Stimulated activated CD4-positive, alpha-beta T cell treated with anti-CD3 and anti-CD28 coated beads, Interleukin-15, amount 100 ng/mL, for 1 hour (primary cell): ENCODE results near the gene RAD54L.
"Not testable (repeated sequence)": the region's sequence is repeated elsewhere in the genome, so short reads cannot be mapped to it uniquely, and the experiment has no call there.

ENCODE experiments used
- DNase-seq, 2 donors: peaks; one replicate each; pipeline ENCODE4 v3.0.0-alpha.2; 2020; ENCODE audit warnings: low read depth in 1 of 2, low spot score in 1 of 2

Gene RAD54L

DNA sequence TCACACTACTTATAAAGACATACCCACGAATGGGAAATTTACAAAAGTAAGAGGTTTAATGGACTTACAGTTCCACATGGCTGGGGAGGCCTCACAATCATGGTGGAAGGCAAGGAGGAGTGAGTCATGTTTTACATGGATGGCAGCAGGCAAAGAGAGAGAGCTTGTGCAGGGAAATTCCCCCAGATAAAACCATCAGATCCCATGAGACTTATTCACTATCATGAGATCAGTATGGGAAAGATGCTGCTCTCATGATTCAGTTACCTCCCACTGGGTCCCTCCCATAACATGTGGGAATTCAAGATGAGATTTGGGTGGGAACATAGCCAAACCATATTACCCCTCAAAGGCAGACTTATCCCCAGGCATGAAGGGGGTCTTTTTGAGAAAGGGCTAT is 8.7 kb upstream of the RAD54L start:
- DNase-seq = not testable (repeated sequence)

- not testable (repeated sequence) for DNase-seq
Measured at GRCh38 chr1:46241733-46242132, 5.8 kb upstream of the RAD54L start.

- DNase-seq = no peak
Measured at GRCh38 chr1:46242918-46243317, 4.6 kb upstream of the RAD54L start.

- not testable (repeated sequence) for DNase-seq
Measured at GRCh38 chr1:46243831-46244230, 3.7 kb upstream of the RAD54L start.

GRCh38 chr1:46244656-46245371 is 2.7 kb upstream of the RAD54L start:
- no peak for DNase-seq

DNA sequence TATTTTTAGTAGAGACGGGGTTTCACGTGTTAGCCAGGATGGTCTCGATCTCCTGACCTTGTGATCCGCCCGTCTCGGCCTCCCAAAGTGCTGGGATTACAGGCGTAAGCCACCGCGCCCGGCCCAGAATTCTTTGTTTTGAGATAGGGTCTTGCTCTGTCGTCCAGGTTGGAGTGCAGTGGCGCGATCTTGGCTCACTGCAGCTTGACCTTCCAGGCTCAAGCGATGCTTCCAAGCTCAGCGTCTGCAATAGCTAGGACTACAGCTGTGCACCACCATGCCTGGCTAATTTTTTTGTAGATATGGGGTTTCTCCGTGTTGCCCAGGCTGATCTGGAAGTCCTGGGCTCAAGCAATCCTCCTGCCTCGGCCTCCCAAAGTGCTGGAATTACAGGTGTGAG is 1.4 kb upstream of the RAD54L start:
- DNase-seq = not testable (repeated sequence)

DNA sequence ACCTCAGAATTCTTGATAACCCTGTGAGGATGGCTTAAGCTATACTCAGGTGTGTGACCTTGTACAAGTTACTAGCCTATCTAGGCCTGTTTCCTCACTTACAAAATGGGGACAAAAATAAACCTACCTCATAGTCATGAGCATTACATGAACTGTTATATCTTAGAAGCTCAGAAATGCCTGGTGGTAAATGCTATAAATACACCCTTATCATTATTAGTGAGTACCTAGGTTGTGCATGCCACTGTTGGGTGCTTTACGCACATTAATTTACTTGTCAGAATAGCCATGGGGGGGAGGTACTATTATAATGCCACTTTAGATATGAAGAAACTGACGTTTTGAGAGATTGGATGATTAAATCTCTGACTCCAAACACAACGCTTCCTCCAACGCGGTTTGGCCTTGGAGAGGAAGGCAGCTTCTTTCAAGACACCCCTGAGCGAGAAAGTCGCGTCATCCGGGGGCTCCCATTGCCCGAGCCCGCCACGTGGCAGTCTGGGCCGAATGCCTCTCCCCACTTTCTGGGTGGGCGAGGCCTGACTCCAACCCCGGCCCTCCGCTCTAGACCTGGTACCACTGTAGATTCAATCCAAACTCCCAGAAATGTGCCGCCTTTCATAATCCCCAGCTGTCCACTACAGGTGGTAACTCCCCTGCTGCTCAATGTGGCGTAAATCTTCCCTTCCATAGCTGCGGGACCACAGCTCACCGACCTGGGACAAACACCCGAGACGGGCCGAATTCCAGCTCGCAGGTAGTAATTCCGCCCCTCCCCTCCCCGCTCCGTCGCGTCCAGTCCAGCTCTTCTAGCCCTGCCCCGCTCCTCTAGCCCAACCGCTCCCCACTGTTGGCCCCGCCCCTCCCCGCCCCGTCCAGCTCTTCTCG is 771 bp upstream of the RAD54L start:
- peak in 1 of 2 donors; percentile 39 for DNase-seq

GRCh38 chr1:46248122-46248920 is 758 bp downstream of the RAD54L start:
- no peak for DNase-seq

DNA sequence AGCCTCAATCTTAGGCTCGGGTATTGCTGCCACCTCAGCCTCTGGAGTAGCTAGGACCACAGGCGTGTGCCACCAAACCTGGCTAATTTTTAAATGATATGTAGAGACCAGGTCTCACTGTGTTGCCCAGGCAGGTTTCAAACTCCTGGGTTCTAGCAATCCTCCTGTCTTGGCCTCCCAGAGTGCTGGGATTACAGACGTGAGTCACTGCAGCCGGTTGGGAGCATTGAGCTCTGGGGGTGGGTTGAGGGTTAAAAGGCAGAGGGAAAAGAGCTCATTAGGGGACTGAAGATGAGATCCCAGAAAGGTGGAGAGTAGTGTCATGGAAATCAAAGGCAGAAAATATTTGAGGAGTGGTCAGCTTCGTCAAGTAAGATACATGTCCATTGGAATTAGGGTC is 7.1 kb downstream of the RAD54L start:
- no peak for DNase-seq

DNA sequence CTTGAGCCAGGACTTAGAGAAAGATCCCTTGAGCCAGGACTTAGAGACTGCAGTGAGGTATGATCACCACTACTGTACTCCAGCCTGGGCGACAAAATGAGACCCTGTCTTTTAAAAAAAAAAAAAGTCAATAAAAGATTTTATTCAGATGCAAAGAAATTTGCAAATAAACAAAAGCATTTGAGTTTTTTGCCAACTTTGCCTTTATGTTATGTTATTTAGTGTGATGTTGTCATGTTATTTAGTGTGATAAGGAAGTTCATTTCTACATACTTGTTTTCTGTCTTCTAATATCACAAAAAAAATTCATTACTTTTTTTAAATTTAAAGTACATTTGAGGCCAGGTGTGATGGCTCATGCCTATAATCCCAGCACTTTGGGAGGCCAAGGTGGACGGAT is 9.0 kb downstream of the RAD54L start:
- DNase-seq = no peak

DNA sequence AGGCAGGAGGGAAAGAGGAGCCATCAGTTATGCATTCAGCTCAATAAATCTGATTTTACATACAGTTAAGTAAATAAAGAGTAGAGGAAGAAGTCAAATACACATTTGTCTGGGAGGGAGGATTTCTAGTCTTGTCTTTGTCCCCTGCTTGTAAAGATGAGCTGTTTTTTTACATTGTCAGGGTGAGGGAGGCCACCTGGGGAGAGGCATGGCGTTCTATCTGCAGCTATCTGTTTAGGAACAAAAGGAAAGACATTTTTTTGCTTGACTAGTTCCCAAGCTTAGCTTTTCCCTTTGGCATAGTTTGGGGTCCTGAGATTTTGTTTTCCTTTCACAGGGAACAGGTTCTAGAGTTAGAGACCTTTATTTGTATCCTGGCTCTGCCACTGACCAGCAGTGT is 14.9 kb downstream of the RAD54L start:
- DNase-seq = no peak

DNA sequence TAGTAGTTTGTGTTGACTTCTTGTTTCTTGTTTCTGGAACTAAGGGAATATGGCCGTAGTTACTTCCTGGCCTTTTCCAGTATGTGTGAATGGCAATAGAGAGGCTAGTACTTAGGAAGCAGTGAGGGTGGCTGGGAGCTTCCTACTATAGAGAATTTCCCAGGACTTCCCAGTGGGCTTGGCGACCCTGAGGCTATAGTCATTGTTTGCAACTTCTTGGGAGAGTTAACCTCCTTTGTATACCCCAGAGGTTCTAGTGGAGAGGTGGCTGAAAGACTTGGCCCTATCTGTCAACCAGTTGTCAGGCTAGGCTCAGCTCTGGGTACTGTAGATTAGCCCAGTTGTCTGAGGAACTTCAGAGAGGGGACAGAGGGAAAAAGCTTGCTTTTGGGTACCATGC is 15.6 kb downstream of the RAD54L start:
- no peak for DNase-seq

DNA sequence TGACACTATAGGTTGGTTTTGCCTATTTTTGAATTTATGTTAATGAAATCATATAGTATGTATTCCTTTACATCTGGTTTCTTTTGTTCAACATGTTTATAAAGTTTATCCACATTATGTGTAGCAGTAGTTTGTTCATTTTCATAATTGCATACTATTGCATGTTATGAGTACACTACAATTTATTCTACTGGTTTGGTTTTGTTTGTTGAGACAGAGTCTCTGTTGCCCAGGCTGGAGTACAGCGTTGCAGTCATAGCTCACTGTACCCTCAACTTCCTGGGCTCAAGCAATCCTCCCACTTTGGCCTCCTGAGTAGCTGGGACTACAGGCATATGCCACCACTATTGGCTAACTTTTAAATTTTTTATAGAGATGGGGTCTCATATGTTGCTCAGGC is 21.0 kb downstream of the RAD54L start:
- no peak for DNase-seq

DNA sequence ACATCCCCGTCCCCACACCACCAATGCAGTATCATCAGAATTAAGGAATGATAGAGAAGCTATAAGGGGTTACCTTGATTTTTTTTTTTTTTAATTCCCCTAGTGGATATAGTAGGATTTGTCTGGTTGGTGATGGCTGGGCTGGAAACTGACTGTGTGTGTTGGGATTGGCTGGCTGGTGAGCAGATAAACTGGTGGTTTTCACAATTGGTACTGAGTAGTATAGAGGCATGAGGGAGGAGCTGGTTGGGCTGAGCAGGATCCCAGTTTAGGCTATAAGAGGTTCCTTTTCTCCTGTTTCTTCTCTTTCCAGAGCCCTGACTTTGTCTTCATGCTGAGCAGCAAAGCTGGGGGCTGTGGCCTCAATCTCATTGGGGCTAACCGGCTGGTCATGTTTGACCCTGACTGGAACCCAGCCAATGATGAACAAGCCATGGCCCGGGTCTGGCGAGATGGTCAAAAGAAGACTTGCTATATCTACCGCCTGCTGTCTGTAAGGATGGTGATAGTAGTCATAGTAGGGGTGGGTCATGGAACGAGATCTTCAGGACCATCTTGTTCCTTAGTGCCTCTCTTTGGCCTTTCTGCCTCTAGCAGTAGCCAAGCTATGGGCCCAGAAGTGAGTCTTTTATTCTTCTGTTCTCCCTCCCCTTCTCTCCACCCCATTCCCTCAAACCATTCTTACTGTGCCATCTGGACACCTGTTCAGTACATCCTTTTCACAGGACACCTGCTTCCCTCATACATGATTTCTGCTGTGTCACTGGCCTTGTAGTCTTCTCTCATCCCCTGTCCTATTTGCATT is 26.9 kb downstream of the RAD54L start:
- DNase-seq = no peak

DNA sequence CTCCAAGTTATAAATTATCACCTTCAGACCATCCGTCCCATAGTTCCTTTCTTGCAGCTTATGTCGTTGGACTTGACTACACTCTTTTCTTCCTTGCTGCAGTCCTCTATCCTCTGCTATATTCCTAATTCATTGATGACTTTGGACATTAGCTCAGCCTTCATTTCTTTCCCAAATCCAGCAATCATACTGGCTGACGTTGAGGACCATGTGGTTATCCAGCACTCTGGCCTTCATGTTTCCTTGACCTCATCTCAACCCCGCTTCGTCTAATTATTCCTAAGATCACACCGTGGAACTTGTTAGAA is 27.4 kb downstream of the RAD54L start:
- DNase-seq = no peak

GRCh38 chr1:46277658-46278373 is 30.3 kb downstream of the RAD54L start:
- DNase-seq = no peak

GRCh38 chr1:46278807-46279206 is 31.2 kb downstream of the RAD54L start:
- DNase-seq = no peak

DNA sequence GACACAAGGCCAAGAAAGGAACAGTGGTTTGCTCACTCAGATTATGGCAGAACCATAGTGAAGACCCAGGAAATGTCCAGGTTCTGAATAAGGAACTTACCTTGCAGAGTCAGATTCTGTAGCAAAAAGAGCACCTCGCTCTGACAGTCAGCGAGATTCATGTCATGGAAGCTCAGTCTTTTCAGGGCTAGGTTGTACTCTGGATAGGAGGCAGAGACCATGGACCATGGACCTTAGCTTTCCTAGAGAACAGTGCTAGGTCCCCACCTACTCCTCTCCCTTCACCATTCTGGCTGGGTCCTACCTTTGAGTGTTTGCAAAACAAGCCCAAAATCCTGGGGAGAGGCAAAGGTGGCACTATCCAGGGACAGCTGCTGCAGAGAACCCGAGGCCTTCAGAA is 32.5 kb downstream of the RAD54L start:
- no peak for DNase-seq

DNA sequence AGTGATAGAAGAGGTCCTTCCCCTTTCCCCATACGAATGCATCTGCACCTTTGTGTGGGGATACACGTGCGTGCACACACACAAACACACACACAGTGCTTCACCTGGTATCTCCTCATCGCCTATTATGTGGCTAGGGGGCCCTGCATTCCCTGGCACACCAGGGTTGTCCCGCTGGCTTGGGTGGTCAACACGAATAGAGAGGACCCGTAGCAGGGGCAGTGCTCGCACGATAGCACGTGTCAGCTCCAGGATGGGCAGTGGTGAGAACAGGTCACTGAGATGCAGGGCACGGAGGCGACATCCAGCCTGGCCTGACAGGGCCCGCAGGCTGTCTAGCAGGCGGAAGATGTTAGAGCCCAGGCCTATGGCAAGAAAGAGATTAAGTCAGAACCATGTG is 33.5 kb downstream of the RAD54L start:
- DNase-seq = no peak

- no peak for DNase-seq
Measured at GRCh38 chr1:46284058-46284457, 36.5 kb downstream of the RAD54L start.
